Cortex of kidney (tissue), 1 donor: ENCODE results near the gene DDX25.

Experiments used
- DNase-seq: peaks from one replicate; lab custom pipeline; 2025; lab: John Stamatoyannopoulos, UW

Gene DDX25

DNA sequence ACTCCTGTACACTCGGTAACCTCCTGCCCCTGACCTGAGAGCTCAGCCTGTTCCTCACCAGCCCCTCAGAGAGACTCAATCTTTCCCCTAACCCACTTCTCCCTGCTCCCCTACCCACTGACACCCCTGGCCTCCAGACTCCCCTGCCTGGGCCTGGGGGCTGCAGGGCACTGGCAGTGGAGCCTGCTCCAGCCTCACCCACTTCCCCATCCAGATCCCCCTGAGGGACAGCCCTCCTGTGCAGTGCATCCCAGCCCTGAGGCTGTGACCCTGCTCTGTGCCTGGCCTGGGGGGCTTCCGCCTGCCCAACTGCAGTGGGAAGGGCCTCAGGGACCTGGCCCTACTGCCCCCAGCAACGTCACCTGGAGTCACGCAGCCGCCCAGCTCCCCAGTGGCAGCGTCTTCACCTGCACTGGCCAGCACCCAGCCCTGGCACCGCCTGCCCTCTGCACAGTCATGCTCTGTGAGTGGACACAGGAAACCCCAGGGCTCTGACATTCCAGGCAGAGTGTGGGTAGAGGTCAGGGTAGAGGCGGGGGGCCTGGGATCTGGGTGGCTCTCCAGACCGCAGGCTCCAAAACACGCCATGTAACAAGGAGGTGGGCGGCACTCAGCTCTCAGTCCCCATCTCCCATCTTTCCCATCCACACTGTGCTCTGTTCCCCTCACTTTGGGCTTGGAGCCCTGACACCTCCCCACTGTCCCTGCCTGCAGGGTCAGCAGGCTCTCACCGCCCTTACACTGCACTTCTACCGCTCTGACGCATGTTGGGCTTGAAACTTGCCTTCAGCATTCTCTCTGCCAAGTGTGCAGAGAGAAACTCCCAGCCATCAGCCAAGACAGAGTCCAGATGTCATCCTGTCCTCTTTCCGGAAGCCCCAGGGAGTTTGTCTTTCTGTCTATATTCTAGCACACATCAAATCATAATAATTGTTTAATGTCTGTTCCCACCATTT lies 46.7 kb downstream of the DDX25 start:
- no peak for DNase-seq

GRCh38 chr11:125951731-125952130 lies 47.4 kb downstream of the DDX25 start:
- no peak for DNase-seq

DNA sequence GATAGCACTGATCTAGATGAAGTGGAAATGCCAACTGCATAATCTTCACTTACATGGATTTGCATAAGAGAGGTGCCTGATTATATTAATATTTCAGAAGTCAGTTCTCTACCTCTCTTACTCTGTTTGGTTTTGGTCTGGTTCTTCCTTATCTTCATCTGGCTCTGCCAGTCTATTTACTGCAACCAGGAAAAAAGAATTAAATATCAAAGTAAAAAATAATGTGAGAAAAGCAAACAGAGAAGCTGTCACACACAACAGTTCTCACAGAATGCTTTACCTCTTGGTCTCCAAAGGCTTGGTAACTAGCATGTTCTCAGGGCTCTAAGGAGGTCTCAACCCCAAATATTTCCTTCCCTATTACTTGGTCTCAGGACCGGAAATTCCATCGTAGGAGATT lies 48.3 kb downstream of the DDX25 start:
- no peak for DNase-seq

GRCh38 chr11:125952973-125953372 lies 48.7 kb downstream of the DDX25 start:
- DNase-seq, result no peak

GRCh38 chr11:125953401-125953935 lies 49.2 kb downstream of the DDX25 start:
- no peak for DNase-seq

GRCh38 chr11:125954123-125954944 lies 50.0 kb downstream of the DDX25 start:
- DNase-seq, result no peak

DNA sequence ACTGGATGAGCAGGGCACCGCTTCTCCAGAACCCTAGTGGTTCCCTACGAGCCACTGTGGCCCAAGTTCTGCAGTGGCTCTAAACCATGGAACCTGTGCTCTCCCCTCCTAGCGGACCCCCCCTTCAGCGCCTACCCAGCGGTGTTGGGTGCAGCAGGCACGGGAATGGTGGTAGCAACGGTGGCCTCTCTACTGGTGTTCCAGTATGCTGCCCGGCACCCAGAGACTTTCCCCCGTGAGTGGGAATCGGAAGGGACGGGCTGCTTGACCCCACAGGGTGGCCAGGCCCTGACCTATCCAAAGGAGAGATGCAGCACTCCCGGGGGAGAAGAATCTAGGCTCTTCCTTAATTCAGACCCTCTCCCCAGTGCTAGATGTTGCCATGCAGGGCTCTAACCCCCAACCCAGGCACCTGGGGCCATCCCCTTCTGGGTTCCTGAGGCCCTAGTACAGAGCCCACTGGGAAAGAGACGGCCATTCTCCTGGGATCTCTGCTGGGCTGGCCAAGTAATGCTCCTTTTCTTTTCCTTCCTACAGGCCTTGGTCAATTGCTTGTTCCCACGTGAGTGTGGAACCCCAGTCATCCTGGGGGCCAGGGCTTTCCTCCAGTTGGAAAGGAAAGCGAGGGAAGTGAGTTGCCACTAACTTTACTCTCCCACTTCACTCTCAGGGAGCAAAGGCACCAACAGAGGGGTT lies 50.8 kb downstream of the DDX25 start:
- no peak for DNase-seq

DNA sequence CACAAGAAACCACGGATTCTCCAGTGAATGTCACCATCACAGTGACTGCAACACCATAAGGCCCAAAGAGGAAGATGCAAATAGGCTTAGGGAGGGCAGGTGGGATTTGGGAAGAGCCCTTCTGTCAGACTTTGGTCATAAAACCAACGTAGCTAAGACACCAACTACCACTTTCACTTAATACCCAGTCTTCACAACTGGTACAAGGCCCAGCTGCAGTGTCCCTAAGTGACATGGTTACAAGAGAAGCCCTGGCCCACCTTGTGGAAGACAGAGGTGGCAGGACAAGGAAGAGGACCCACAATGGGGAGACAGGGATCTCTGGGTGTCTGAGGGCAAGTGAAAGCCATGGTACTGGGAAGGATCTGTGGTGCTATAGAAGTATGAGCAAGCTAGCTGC lies 51.5 kb downstream of the DDX25 start:
- DNase-seq, result no peak

DNA sequence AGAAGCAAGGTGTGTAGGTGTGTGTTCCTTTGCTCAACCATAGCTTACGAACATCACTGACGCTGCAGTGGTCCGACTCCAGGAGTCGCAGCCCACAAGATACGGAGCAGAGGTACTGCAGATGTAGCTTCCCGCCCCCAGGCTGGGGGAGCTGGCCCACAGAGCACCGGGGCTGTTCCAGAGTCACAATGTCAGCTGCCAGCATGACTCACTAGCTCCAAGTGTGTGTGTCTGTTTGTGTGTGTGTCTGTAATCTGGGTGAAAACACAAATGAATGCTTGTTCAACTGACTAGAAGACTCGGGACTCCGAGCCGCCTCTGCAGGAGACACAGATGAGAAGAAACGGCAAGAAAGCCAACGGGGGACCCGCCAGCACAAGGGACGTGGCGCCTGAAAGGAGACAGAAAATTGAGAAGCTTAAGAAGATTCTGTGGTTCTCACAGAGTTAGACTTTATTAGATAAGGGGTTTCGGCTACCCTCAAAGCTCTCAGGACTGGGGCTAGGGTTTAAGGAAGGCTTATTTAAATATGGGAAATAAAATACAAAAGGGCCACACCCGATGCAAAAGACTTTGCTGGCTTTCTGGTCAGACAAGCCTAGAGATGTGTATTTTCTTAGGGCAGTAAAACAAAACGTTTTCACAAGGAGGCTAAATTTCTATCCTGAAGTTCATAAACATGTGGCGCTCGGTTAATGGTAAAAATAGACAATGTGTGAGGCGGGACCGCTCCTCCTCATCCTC lies 52.3 kb downstream of the DDX25 start:
- DNase-seq, result no peak

- DNase-seq, result no peak
These were observed 53.5 kb downstream of the DDX25 start for GRCh38 chr11:125957618-125958332.

DNA sequence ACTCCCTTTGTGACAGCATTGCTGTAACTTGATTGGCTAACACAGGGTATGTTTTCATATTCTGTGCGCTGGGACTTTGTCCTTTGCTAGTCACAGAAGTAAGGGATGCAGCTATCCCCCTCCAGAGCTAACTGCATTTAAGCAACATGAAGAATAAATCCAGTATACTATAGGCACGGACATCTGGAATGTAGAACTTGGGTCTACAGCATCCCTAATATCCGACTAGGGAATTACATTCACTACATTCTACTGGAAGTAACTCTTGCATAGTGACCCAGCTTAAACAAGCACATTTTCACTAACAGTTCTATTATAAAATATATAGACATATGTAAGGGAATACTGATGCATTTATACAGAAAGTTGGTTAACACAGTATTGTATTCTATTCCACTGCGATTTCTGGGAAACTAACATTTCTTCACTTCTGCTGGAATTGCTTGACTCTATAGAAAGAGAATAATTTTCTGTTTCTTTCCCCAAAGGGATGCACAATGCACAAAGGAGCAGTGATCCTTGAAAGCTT lies 54.6 kb downstream of the DDX25 start:
- no peak for DNase-seq

GRCh38 chr11:125959511-125959910 lies 55.2 kb downstream of the DDX25 start:
- no peak for DNase-seq

- no peak for DNase-seq
These were observed 55.6 kb downstream of the DDX25 start for GRCh38 chr11:125959931-125960330.

GRCh38 chr11:125960771-125961170 lies 56.5 kb downstream of the DDX25 start:
- no peak for DNase-seq

DNA sequence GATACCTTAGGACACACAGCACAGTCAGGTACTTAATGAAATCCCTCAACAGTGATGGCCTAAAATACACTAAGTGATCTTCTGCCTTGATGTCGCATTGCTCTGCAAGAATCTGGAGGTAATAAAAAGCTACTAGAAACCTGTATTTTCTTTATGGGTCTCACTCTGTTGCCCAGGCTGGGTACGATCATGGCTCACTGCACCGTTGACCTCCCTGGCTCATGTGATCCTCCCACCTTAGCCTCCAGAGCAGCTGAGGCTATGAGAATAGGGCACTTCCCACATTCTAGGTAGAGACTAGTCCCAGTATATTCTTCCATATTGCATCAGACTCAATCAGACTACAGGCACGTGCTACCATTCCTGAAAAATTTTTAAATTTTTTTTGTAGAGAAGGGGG lies 63.2 kb downstream of the DDX25 start:
- no peak for DNase-seq

- no peak for DNase-seq
These were observed 64.0 kb downstream of the DDX25 start for GRCh38 chr11:125968354-125968753.

- DNase-seq, result no peak
These were observed 67.3 kb downstream of the DDX25 start for GRCh38 chr11:125971618-125972017.

GRCh38 chr11:125974284-125974683 lies 70.0 kb downstream of the DDX25 start:
- DNase-seq, result no peak

DNA sequence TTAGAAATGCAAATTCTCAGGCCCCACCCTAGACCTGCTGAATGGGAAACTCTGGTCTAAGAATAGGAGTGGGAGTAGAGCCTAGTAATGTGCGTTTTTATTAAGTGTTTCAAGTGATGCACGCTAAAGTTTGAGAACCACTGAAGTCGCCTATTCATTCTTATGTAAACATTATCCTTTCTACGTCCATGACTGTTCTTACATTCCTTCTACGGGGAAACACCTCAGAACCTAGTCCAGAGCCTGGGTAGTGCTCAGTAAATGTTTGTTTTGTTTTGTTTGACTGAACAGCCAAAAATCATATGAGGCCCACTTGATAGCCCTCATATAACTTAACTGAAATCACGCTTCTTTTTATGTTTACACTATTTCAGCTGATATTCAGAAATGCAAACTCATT lies 71.3 kb downstream of the DDX25 start:
- DNase-seq, result no peak

- DNase-seq, result no peak
These were observed 71.8 kb downstream of the DDX25 start for GRCh38 chr11:125976156-125976555.
